Effector memory CD4-positive, alpha-beta T cell (primary cell): ENCODE data around the gene KCNA2.

ENCODE experiments used
- DNase-seq, 3 donors: peaks; one replicate each; pipeline ENCODE4 v3.0.0-alpha.2; 2020
- H3K27ac ChIP-seq: 2 replicates; pipeline ENCODE4 v1.7.0; 2013; ENCODE audit warnings: mild to moderate bottlenecking, low read length, moderate library complexity; ENCODE audit not compliant: insufficient read depth, poor library complexity, severe bottlenecking
- H3K27me3 ChIP-seq: replicated peaks from 2 replicates; pipeline ENCODE4 v1.7.0; 2013; ENCODE audit warnings: mild to moderate bottlenecking, low read length; ENCODE audit not compliant: insufficient read depth, control insufficient read depth, poor library complexity, severe bottlenecking
- H3K36me3 ChIP-seq: 2 replicates; pipeline ENCODE4 v1.7.0; 2013; ENCODE audit warnings: mild to moderate bottlenecking, low read length, moderate library complexity; ENCODE audit not compliant: control insufficient read depth, insufficient read depth
- H3K4me1 ChIP-seq: 2 replicates; pipeline ENCODE4 v1.7.0; 2013; ENCODE audit warnings: low read length, mild to moderate bottlenecking; ENCODE audit not compliant: control insufficient read depth, insufficient read depth, poor library complexity, severe bottlenecking
- H3K4me3 ChIP-seq: 2 replicates; pipeline ENCODE4 v1.7.0; 2013; ENCODE audit warnings: low read length, low read depth, mild to moderate bottlenecking; ENCODE audit not compliant: insufficient read depth, poor library complexity, severe bottlenecking
- H3K9me3 ChIP-seq: 2 replicates; pipeline ENCODE4 v1.7.0; 2013; ENCODE audit warnings: mild to moderate bottlenecking, low read length, moderate library complexity; ENCODE audit not compliant: control insufficient read depth

KCNA2 gene

DNA sequence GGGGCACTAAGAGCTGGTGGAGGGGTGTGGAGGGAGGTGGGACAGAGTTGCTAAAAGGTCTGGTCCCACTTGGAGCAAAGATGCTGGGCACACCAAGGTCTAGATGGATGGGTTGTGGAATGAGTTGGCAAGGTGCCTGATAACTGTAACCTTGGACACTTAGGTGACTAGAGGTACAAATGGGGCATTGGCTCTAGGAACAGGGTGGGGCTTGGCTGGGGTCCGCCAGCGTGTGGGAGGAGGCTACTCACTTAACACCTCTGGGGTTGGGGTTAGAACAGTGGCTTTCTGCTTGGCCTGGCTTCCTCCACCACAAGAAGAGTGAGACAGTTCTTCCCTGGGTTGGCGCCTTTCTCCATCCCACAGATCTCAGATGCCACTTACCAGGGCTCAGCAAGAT is 17.2 kb downstream of the KCNA2 start:
- no peak overlapping the region for H3K4me3 ChIP-seq
- H3K4me1 ChIP-seq, result no peaks in the 10 kb centered on the region
- H3K27me3 ChIP-seq, result no peaks in the 10 kb centered on the region
- no peak overlapping the region for H3K27ac ChIP-seq
- no peak for DNase-seq
- no peaks in the 10 kb centered on the region for H3K9me3 ChIP-seq
- H3K36me3 ChIP-seq, result no peaks in the 10 kb centered on the region

DNA sequence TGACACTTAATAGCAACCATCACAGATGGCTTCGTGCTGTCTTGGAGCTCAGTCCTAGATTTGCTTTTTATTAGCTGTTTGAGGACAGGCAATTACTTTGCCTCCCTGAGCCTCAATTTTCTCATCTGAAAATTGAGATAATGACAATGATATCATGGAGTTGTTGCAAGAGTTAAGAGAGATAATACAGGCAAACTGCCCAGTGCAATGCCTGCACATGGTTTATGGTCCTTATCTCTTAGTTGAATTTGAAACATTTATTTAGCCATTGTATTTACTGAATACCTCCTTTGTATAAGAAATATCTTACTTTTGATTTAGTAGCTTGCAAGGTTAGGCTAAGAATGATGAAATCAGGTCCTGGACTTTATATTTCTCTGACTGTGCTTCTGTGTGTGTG is 17.7 kb downstream of the KCNA2 start:
- H3K9me3 ChIP-seq, result no peaks in the 10 kb centered on the region
- no peak overlapping the region for H3K4me3 ChIP-seq
- no peak for DNase-seq
- no peaks in the 10 kb centered on the region for H3K4me1 ChIP-seq
- no peaks in the 10 kb centered on the region for H3K27me3 ChIP-seq
- H3K27ac ChIP-seq, result no peak overlapping the region
- no peaks in the 10 kb centered on the region for H3K36me3 ChIP-seq

DNA sequence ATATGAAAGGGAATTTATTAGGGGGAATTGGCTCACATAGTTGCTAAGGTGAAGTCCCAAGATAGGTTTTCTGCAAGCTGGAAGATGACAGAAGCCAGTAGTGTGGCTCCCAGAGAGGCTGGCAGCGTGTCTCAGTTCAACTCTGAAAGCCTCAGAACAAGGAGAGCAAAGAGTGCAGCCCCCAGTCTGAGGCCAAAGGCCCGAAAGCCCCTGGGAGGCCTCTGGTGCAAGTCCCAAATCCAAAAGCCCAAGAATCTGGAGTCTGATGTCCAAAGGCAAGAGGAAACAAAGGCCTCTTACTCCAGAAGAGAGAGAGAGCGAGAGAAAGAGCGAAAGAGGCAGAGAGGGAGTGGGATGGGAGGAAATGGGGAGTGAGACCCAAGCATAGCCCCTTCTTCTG is 18.3 kb downstream of the KCNA2 start:
- H3K4me3 ChIP-seq, result no peak overlapping the region
- no peaks in the 10 kb centered on the region for H3K9me3 ChIP-seq
- no peaks in the 10 kb centered on the region for H3K27me3 ChIP-seq
- H3K4me1 ChIP-seq, result no peaks in the 10 kb centered on the region
- H3K36me3 ChIP-seq, result no peaks in the 10 kb centered on the region
- no peak overlapping the region for H3K27ac ChIP-seq
- no peak for DNase-seq

GRCh38 chr1:110585481-110585880 is 20.7 kb downstream of the KCNA2 start:
- no peak overlapping the region for H3K4me3 ChIP-seq
- H3K27me3 ChIP-seq, result no peaks in the 10 kb centered on the region
- H3K4me1 ChIP-seq, result no peaks in the 10 kb centered on the region
- no peaks in the 10 kb centered on the region for H3K9me3 ChIP-seq
- H3K27ac ChIP-seq, result no peak overlapping the region
- no peaks in the 10 kb centered on the region for H3K36me3 ChIP-seq
- no peak for DNase-seq

GRCh38 chr1:110584045-110584444 is 22.1 kb downstream of the KCNA2 start:
- DNase-seq, result no peak
- Histone ChIP-seq H3K36me3 (no peaks in the 10 kb centered on the region), H3K27me3 (no peaks in the 10 kb centered on the region)

GRCh38 chr1:110583505-110583904 is 22.7 kb downstream of the KCNA2 start:
- Histone ChIP-seq H3K4me1 (no peaks in the 10 kb centered on the region), H3K36me3 (no peaks in the 10 kb centered on the region), H3K9me3 (no peaks in the 10 kb centered on the region), H3K4me3 (no peak overlapping the region), H3K27me3 (no peaks in the 10 kb centered on the region), H3K27ac (no peak overlapping the region)
- no peak for DNase-seq

More at GRCh38 chr1:110584045-110584444, 22.1 kb downstream of the KCNA2 start:
- Histone ChIP-seq H3K4me3 (no peak overlapping the region), H3K4me1 (no peaks in the 10 kb centered on the region), H3K9me3 (no peaks in the 10 kb centered on the region), H3K27ac (no peak overlapping the region)

DNA sequence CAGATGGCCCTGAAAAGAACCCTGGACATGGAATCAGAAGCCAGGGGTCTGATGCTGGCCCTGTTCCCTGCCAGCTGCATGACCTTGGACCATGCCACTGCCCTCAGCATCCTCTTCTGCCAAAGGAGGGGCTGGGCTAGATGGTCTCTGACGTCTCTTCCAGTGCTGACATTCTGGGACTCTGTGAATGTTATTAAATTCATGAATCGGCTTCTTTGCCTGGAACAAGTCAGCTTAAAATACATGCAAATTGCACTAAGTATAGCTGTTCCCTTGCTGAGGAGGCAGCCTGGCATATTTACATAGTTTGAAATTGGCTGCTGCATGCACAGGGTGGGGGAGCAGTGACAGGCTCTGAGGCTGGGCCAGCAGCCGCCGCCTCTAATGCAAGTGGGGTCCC is 23.8 kb downstream of the KCNA2 start:
- Histone ChIP-seq H3K36me3 (no peaks in the 10 kb centered on the region), H3K4me3 (no peak overlapping the region), H3K4me1 (no peaks in the 10 kb centered on the region), H3K27ac (no peak overlapping the region), H3K9me3 (no peaks in the 10 kb centered on the region), H3K27me3 (no peaks in the 10 kb centered on the region)
- DNase-seq, result no peak

GRCh38 chr1:110581682-110582145 is 24.4 kb downstream of the KCNA2 start:
- DNase-seq, result no peak
- Histone ChIP-seq H3K36me3 (no peaks in the 10 kb centered on the region), H3K4me3 (no peak overlapping the region), H3K27me3 (no peaks in the 10 kb centered on the region), H3K27ac (no peak overlapping the region), H3K9me3 (no peaks in the 10 kb centered on the region), H3K4me1 (no peaks in the 10 kb centered on the region)

DNA sequence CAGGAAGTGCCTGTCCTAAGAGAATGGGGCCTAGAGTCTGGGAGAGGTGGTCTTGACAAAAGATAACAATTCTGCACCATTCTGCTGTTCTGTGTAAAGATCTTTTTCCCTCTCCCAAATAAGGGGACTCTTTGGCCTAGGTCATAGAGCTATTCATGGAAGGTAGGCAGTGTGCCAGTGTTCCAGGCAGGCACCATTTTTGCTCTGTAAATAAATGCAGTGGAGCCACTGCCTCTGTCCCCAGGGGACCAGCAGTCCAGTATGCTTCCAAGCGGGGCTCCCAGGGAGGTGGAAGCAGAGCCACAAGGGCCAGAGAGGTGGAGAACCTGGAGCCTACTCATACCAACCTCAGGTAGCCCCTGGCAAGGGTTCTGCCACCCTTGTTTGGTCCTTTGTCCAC is 25.9 kb downstream of the KCNA2 start:
- Histone ChIP-seq H3K36me3 (no peaks in the 10 kb centered on the region), H3K27me3 (no peaks in the 10 kb centered on the region)

DNA sequence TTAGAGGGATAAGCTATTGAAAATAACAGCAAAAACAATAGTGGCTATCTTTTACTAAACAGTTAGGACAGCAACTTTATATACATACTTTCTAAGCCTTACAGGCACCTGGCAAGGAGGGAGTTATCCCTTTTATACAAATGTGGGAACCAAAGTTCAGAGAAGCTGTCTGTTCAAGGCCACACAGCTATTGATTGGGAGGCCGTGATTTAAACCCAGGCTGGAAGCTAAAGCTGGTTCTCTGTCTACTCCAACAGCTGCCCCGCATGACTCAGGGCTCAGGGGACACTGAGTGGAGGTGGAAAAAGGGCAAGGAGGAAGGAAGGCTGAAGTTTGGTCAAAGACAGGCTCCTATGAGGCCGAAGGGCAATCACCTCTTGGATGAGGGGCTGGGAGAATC is 26.7 kb downstream of the KCNA2 start:
- Histone ChIP-seq H3K4me1 (no peaks in the 10 kb centered on the region), H3K4me3 (no peak overlapping the region), H3K27me3 (no peaks in the 10 kb centered on the region), H3K36me3 (no peaks in the 10 kb centered on the region), H3K9me3 (no peaks in the 10 kb centered on the region), H3K27ac (no peak overlapping the region)
- no peak for DNase-seq

More for the DNA sequence above, 25.9 kb downstream of the KCNA2 start:
- no peaks in the 10 kb centered on the region for H3K4me1 ChIP-seq
- no peak for DNase-seq
- H3K9me3 ChIP-seq, result no peaks in the 10 kb centered on the region
- H3K4me3 ChIP-seq, result no peak overlapping the region
- H3K27ac ChIP-seq, result no peak overlapping the region

DNA sequence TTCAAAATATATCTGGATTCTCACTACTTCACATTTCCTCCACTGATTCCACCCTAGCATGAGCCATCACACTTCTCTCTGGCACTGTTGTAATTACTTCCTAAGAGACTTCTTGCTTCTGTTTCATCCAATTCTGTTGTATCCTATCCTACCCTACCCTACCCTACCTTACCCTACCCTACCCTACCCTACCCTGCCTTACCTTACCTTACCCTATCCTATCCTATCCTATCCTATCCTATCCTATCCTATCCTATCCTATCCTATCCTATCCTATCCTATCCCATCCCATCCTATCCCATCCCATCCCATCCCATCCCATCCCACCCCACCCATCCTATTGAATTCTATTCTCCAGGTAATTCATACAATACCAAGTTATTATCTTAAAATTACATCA is 29.7 kb downstream of the KCNA2 start:
- Histone ChIP-seq H3K36me3 (no peaks in the 10 kb centered on the region), H3K27me3 (no peaks in the 10 kb centered on the region), H3K4me3 (no peak overlapping the region), H3K9me3 (no peaks in the 10 kb centered on the region), H3K27ac (no peak overlapping the region), H3K4me1 (no peaks in the 10 kb centered on the region)
- no peak for DNase-seq
